NCI-H146 treated with DMSO at 0.1 percent for 48 hours (cell line): ENCODE measurements around the gene BICD1.

Experiments used
- DNase-seq: peaks from one replicate; lab custom pipeline; 2025; ENCODE audit not compliant: unreplicated experiment; lab: John Stamatoyannopoulos, UW

Gene BICD1

DNA sequence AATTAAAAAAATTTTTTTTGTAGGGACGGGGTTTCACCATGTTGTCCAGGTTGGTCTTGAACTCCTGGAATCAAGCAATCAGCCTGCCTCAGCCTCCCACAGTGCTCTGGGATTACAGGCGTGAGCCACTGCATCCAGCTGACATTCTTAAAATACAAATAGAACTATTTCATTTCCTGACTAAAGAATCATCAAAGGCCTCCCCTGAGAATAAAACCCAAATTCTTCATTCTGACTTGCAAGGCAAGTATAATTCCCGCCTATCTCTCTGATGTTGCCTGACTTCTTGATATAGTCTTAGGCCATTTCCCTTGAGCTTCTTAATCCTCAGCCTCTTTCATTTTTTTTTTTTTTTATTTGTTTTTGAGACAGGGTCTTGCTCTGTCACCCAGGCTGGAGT is 4.4 kb upstream of the BICD1 start:
- no peak for DNase-seq

DNA sequence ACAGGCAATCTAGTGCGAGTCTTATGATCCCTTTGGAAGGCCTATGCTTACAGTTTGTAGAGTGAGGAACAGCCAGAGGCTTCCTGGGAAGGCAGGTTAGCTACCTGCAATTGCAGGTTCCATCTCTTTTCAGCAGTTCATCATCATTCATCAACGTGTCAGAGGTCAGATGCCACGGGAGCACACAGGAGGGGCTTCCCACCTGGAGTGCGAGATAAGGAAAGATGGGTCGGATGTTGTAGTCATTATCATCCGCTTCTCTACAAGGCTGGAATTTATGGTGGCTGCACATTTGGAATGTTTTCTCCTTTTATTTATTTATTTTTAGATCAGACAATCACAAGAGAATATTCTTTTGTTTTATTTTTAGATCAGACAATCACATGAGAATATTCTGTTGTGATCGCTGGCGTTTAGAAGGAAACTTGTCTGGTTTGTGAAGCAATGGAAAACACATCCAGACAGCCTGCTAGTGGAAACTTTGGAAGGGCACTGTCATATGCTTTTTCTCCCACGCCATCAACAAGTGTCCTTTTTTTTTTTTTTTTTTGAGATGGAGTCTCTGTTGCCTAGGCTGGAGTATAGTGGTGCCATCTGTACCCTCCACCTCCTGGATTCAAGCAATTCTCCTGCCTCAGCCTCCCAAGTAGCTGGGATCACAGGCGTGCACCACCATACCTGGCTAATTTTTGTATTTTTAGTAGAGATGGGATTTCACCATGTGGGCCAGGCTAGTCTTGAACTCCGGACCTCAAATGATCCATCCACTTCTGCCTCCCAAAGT is 1.9 kb upstream of the BICD1 start:
- peak; percentile 76 for DNase-seq

DNA sequence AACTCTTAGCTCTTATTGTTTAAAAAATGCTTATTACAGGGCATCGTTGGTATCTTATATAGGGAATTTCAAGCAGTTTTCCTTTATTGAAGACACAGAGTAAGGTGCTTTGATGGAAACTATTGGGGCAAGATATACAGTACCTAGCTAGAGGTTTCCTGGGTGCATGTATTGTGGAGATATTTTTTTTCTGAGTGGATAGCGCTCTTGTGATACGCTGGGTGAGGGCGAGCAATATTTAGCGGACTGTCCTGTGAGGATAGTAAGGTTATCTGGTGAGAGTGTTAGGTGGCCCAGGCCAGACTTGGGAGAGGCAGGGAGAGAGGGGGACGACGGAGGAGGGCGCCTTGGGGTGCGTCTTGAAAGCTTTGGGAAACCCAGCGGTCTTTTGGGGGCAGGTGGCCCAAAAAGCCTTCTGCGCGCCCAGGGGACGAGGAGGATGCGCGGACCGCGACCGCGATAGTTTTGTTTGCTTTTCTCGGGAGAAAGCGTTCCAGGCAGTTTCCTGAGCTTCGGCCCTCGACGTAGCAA is 596 bp upstream of the BICD1 start:
- peak; percentile 27 for DNase-seq

DNA sequence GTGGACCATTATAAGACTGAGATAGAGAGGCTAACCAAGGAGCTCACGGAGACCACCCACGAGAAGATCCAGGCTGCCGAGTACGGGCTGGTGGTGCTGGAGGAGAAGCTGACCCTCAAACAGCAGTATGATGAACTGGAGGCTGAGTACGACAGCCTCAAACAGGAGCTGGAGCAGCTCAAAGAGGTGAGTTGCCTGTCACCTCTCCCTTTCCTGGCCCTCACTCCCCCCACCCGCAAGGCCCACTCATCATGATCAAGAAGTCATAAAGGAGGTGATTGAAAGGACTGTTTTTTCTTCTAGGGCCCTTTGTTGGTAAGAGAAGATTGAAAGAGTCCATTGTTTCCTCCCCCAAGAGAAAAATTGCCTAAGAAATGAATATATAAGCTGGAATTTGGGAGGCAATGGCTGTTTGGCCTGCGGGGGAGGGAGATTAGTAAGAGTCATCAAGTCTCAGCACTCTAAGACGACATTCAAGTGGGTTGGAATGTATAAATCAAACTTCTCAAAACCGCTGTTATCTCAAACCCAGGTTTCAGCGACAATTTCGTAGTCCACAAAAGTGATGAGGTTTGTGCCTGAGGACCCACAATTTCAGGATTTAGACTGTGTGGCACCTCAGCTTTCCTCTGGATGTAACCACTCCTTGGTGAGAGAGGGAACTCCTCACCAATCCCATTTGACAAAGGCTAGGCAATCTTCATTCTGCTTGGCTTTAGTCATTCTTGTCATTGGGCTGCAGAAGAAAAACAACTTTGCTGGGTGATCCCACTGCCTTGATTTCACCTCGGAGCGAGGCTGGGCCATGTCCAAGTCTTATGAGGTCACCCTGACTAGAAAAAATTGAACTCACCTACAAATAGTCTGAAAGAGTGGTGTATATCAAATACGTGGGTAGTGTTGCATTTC is 966 bp downstream of the BICD1 start:
- peak; percentile 10 for DNase-seq

DNA sequence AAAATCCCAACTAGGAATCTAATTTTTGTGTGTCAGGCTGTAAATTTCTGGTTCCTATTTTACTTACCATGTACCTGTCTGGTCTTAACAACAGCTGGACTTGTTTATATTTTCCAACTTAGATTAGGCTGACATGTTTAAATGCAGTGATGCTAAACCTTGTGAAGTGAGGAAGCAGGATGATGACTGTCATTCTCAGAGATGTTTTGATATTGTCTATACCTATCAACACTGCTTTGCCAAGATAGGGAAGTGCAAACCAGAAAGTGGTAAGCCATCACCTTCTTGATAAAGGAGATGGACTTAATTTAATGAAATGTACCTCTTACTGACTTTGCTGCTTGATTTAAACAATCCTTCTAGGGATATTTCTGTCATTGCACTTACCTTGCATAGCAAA is 2.1 kb downstream of the BICD1 start:
- DNase-seq, result no peak

DNA sequence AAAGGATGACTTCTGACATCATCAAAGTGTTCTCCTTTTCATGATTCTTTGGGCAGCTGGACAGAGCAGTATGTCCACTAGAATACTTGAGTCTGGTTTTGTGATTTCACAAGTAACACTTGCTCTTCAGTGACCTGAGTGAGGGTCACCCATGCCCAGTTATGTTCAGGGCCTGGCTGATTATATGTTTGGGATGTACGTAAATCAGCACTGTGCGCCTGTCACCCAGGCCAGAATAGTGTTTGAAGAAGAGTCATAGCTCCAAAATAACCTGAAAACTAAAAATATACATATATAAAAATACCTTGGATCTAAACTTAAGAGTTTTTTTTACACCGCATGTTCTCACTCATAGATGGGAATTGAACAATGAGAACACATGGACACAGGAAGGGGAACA is 3.8 kb downstream of the BICD1 start:
- DNase-seq, result no peak

DNA sequence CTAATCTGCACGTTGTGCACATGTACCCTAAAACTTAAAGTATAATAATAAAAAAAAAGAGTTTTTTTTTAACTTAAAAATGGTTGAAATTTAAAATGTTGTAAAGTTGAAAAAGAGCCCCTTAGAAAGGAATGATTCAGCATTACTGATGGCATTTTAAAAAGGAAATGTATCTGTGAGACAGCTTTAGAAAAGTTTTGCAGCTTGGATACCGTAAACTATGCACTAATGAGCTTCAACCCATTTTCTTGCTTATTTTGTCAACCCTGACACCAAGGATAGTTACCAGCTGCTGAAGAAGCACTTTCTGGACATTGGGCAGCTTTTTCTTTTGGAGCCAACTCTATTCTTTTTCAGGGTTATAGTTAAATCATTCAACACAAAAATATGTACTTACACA is 4.3 kb downstream of the BICD1 start:
- no peak for DNase-seq

DNA sequence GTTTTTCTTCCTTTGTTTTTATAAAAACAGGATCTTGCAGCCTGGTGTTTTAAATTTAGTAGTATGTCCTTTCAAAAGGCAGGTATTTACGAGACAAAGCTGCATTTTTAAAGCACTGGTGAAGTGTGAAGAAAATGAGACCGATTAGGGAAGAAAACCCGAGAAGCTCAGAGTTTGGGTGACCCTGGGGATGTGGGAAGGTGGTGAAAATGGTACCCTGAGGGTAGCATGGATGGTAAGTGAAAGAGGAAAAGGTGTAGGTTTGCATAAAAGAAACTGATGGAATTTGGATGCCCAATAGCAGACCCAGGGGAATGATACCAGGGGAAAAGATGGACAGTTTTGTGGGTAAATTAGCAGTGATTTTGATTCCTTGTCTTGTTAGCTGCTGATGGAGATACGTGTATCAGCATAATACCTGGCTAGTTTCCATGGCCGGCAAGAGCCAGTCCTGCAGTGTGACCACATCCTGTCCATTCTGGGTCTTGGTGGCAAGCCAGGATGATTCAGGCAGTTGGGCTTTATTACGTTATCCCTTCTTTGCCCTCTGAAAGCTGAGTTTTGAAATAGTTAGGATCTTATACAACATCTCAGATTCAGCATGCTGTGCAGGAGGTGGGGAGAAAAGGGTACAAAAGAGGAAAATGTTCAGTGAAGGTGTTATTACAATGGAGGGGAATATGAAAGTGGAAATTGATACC is 8.9 kb downstream of the BICD1 start:
- DNase-seq, result no peak

DNA sequence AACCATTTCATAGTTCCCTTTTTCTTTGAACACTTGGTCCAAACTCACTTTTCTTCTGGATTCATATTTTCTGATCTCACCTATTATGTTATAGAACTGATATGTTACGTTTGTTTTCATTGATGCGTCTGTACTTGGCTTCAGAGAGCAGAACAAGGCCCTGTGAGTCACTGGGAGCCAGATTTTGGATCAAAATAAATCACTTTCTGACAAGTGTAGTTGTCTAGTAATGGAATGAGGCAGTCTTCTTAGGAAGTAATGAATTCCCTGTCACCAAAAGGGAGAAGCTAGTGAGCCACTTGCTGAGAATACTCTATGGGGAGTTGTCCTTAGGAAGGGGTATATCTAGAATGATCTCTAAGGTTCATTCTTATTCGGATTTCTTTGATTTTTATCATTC is 10.2 kb downstream of the BICD1 start:
- DNase-seq, result no peak

DNA sequence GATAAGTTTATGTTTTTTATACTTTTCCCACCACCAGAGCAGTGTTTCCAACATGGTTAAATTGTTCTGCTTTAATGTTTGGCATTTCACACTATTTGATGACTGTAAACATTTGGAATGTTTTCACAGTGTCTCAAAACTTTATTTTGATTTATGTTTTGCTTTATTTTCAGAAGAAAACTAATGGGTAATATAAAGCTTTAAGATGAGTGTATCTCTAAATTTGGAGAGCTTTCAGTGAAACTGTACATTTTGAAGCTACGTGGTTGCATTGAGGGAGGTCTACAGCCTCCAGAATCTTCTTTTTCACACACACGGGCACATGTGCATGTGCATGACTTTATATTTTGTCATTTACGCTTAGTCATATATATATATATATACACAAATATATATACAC is 10.7 kb downstream of the BICD1 start:
- no peak for DNase-seq

DNA sequence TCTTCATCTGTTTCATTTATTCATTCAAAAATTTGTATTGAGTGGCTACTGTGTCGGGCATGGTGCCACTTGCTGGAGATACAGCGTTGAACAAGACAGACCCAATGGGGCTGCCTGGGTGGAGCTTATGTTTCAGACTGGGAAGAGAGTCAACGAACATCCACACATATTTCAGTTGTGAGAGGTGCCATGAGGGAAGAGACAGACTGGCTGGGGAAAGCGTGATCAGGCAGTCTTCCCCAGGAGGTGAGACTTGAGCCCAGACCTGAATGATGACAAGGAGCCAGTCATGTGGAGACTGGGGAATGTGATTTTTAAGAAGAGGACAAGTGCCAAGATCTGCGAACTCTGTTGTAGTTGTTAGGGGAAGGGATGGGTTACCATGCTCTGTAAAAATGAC is 12.2 kb downstream of the BICD1 start:
- no peak for DNase-seq

DNA sequence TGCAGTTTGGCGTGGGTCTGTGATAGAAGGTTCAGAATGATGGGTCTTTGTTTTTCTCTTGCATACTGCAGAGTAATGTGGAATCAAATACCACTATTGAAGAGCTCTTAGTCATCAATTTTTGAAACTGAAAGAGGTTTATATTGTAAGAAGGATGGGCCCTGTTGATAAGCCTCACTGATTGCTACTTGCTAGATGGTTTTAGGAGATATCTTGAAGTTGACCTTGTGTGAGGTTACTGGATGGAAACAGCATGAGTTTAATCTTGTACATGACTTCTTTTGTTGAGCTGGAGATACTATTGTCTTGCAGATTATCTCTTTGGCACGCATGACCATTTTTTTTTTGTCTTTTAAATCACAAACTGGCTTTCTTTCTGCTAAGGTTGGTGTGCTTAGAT is 13.8 kb downstream of the BICD1 start:
- DNase-seq, result no peak

DNA sequence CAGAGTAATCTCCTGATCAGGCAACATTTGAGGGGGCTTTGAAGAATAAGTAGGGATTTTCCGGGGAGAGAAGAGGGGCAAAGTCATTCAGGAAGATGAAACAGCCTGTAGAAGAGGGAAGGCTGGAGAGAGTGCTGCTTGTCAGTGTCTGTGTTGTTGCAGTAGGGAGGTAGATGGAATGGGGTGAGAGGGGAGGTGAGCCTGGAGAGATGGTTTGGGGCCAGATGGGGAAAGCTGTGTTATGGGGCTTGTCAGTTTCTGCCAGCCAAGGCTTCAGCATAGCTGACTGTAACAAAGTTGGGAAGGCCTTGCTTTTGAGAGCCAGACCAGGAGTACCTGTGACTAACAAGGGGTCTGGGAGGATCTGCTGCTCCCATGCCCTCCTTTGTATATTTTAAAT is 18.0 kb downstream of the BICD1 start:
- no peak for DNase-seq

DNA sequence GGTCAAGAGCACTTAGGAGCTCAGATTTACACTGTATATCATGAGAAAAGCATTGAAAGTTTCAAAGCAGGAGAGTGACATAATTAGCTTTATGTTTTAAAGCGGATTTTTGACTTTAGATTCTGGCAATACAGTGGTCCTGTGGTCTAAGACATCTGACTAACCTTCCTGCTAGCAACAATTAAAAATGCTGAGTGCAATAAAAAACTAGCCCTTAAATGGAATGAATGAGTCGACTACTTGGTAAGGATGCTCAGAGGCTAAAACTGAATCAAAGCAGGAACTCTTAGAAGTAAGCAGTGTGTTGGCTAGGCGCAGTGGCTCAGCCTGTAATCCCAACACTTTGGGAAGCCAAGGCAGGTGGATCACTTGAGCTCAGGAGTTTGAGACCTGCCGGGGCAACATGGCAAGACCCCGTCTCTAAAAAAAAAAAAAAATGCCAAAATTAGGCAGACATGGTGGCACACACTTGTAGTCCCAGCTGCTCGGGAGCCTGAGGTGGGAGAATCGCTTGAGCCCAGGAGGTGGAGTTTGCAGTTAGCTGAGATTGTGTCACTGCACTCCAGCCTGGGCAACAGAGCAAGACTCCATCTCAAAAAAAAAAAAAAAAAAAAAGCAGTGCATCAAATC is 18.9 kb downstream of the BICD1 start:
- DNase-seq, result no peak

DNA sequence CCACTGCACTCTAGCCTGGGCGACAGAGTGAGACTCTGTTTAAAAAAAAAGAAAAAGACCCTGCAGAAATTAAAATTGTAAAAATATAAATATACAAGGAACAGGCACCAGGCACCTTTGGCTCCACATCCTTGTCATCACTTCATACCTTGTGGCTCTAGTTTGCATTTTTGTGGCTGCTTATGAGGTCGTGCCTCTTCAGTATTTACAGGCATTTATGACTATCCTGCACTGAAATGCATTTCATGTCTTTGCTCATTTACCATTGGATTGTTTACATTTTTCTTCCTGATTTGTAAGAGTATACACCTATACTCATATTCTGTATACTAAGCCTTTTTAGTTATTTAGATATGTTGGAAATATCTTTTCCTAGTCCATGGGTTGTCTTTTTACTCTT is 20.1 kb downstream of the BICD1 start:
- no peak for DNase-seq

DNA sequence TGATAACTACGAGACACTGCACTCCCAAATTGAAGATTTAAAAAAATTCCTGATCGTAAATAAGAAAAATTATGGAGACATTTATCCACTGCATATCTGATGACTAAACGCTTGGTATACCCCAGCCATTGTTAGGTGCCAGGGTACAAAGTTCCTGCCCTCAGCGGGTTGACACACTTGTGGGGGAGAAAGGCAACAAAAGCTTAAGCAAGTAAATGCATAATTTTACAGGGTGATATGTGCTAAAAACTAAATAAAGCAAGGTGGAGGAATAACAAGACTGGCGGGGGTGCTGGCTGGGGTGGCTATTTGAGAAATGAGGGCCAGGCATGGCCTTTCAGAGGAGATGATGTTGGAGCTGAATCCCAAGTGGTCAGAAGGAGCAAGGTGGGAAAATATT is 25.0 kb downstream of the BICD1 start:
- DNase-seq, result no peak

DNA sequence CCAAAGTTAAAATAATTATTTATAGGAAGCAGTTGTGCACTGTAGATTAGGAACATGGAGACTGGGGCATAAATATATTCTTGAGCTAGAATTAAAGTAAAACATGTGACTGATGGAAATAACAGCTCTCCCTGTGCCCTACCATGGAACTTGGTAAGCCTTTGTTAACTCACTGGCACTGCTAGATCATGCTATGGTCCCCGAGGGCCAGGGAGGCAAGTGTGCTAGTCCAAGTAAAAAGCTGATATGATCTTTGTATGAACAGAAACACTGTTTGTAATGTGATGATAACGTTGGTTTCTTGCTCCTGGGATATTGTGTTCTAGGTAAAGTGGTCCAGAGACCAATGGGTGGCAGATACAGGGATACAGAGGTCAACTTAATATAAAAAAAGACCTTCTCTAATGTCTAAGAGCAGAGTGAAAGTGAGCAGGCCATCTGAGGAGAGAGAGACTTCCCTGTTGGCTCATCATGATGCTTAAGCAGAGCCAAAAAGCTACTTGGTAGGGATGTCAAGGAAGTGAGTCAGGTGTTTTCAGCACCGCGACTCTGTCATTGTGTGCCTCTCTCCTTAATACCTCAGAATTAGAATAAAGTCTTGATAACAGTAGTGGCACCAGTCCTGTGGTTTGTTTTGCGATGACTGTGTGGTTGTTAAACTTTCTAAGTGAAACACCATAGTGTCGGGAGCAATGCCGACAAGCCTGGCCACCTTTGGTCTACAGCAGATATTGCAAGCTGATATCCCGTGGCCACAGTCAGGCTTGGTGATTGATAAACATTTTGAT is 27.6 kb downstream of the BICD1 start:
- DNase-seq, result no peak

DNA sequence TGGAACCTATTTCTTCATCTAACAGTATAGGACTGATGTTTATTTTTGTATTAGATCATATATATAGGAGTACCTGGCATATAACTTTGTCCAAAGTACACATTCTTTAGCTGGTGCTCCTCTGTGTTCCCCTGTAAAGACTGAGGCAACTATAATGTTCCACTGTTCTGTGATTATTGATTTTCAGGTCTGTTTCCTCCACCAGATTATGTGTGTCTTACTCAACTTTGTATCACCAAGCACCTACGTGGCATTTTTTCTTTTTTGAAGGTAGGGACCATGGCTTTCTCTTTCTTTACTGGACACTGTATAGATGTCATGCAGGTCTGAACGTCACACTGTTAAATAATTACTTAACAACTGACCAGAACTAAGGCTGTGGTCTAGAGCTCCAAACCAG is 29.3 kb downstream of the BICD1 start:
- DNase-seq, result no peak

DNA sequence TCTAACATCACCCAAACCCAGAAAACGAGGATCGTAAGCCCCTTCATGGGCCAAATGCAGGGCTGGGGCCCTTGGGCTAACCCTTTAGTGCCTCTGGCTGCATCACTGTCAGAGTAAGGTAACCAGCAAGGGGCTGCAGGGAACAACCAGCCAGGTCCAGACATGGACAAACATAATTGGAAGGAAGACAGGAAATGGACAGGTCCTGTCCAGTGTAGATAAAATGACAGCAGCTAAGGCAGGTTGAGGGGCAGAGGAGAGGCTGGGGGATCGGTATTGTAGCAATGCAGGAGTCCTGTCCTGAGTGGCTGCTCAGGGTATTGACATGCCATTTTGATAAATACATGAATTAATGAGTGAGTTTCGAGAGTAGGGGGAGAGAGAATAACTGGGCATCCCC is 29.8 kb downstream of the BICD1 start:
- no peak for DNase-seq

DNA sequence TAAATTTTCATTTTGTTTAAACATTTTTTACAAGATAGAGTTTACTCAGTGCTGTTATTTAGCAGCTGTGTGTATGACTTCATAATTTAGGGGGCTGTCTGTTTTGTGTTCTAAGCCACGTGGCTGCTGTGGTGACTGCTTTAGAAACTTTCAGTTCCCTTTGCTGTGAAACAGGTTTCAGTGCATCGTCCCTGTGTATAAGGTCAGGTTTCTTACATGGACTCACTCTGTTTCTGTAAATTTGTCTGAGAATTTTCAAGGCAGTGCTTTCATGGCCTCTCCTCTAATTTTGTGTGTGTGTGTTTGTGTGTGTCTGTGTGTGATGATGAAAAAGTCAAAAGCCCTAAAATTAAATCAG is 32.4 kb downstream of the BICD1 start:
- no peak for DNase-seq
